HG03280 (cell line): ENCODE measurements around the gene SECISBP2.
"Not testable (repeated sequence)": the region's sequence is repeated elsewhere in the genome, so short reads cannot be mapped to it uniquely, and the experiment has no call there.

Source experiments
- ATAC-seq: cut with Tn5 transposase; IDR thresholded peaks from one replicate; pipeline ENCODE4 v1.9.1; 2021; ENCODE audit warnings: mild to moderate bottlenecking, moderate library complexity; ENCODE audit not compliant: unreplicated experiment

The SECISBP2 gene

GRCh38 chr9:89318123-89319014 lies at the start of gene SECISBP2:
SECISBP2 (plus strand) TSS chr9:89318500; CDS start chr9:89318577, 77 bp downstream.
- peak; percentile 88 for ATAC-seq

GRCh38 chr9:89273528-89274279 lies 44.6 kb upstream of the SECISBP2 start:
- no peak for ATAC-seq

GRCh38 chr9:89274838-89275237 lies 43.5 kb upstream of the SECISBP2 start:
- ATAC-seq = no peak

GRCh38 chr9:89276040-89276439 lies 42.3 kb upstream of the SECISBP2 start:
- ATAC-seq = not testable (repeated sequence)

GRCh38 chr9:89277043-89277442 lies 41.3 kb upstream of the SECISBP2 start:
- no peak for ATAC-seq

- no peak for ATAC-seq
Measured at GRCh38 chr9:89277454-89277853, 40.8 kb upstream of the SECISBP2 start.

- no peak for ATAC-seq
Measured at GRCh38 chr9:89278551-89278950, 39.7 kb upstream of the SECISBP2 start.

- no peak for ATAC-seq
Measured at GRCh38 chr9:89278997-89279739, 39.1 kb upstream of the SECISBP2 start.

GRCh38 chr9:89281106-89281505 lies 37.2 kb upstream of the SECISBP2 start:
- ATAC-seq = no peak

- not testable (repeated sequence) for ATAC-seq
Measured at GRCh38 chr9:89282248-89282968, 35.9 kb upstream of the SECISBP2 start.

GRCh38 chr9:89284076-89284475 lies 34.2 kb upstream of the SECISBP2 start:
- ATAC-seq = no peak

- ATAC-seq = no peak
Measured at GRCh38 chr9:89291741-89292140, 26.6 kb upstream of the SECISBP2 start.

GRCh38 chr9:89293014-89293413 lies 25.3 kb upstream of the SECISBP2 start:
- no peak for ATAC-seq

- no peak for ATAC-seq
Measured at GRCh38 chr9:89295400-89295799, 22.9 kb upstream of the SECISBP2 start.

GRCh38 chr9:89301996-89302395 lies 16.3 kb upstream of the SECISBP2 start:
- not testable (repeated sequence) for ATAC-seq

GRCh38 chr9:89304020-89304833 lies 14.1 kb upstream of the SECISBP2 start:
- ATAC-seq = no peak

- ATAC-seq = no peak
Measured at GRCh38 chr9:89304834-89305188, 13.5 kb upstream of the SECISBP2 start.

GRCh38 chr9:89305868-89306267 lies 12.4 kb upstream of the SECISBP2 start:
- ATAC-seq = no peak

- ATAC-seq = no peak
Measured at GRCh38 chr9:89309166-89309565, 9.1 kb upstream of the SECISBP2 start.
